HepG2 (cell line): ENCODE data around the gene PPP1R1B. TPM values are rescaled to one million over a fixed set of nuclear protein-coding genes. Genes with fewer than 3 reads are reported as not detected.
A peak's percentile ranks its signal among the peaks of the same experiment; 100 is the strongest.

Experiments
- BRCA1 ChIP-seq: sonication (generic); formaldehyde crosslinking; IDR thresholded peaks from 2 replicates; pipeline ENCODE4 v1.4.0; 2020; ENCODE audit warnings: missing genetic modification reagents
- GLI4 ChIP-seq: sonication (generic); formaldehyde crosslinking; IDR thresholded peaks from 2 replicates; pipeline ENCODE4 v1.5.1; 2020; ENCODE audit warnings: missing genetic modification reagents, mild to moderate bottlenecking, moderate library complexity, borderline replicate concordance
- SAP130 ChIP-seq: IDR thresholded peaks from 2 replicates; pipeline ENCODE4 v1.6.1; 2016; ENCODE audit warnings: low read depth
- polyA plus RNA-seq, 8 experiments: library from polyadenylated mRNA; depleted of rRNA in 3 of 8; stranded (reverse) in 7 of 8; unstranded in 1 of 8; fragments of >200 nt; fragmentation: Illumina TruSeq in 4 of 8; extraction: Trizol in 4 of 8; gene quantifications; 2 replicates each; pipeline versions ENCODE4 v1.2.1 to v1.2.3, GENCODE V29; 2011 to 2016; ENCODE audit warnings: low read depth in 4 of 8, missing spikeins in 1 of 8, mixed read lengths in 1 of 8; ENCODE audit not compliant: insufficient read depth in 1 of 8
- total RNA-seq, 5 experiments: library from RNA; depleted of rRNA; stranded (reverse); fragments of >200 nt; fragmentation: Illumina TruSeq; extraction: Trizol; gene quantifications; 2 replicates each; pipeline ENCODE4 v1.2.3, GENCODE V29; 2016; ENCODE audit warnings: low read depth in 1 of 5
- TF ChIP-seq, protein P1 (sequence below): sonication (generic); formaldehyde crosslinking; IDR thresholded peaks from 2 replicates; pipeline ENCODE4 v1.4.0; 2020; ENCODE audit warnings: missing genetic modification reagents
- TF ChIP-seq, protein P2 (sequence below), 2 experiments: fragments of 450-650 bp in 1 of 2; sonication (generic) in 1 of 2; formaldehyde crosslinking in 1 of 2; IDR thresholded peaks; 2 replicates each; pipeline versions ENCODE4 v1.6.1 to v1.8.0; 2016 to 2022; ENCODE audit warnings: antibody characterized with exemption in 1 of 2, mild to moderate bottlenecking in 1 of 2, missing genetic modification reagents in 1 of 2
- TF ChIP-seq, protein P3 (sequence below): fragments of 450-650 bp; IDR thresholded peaks from 2 replicates; pipeline ENCODE4 v1.6.1; 2017

The PPP1R1B gene
- total and polyA plus RNA-seq, 2 of the 13 experiments (the other 11 are each of a cell fraction or from before 2014, with no cell fraction given): 0.08 TPM; not detected in 1

DNA sequence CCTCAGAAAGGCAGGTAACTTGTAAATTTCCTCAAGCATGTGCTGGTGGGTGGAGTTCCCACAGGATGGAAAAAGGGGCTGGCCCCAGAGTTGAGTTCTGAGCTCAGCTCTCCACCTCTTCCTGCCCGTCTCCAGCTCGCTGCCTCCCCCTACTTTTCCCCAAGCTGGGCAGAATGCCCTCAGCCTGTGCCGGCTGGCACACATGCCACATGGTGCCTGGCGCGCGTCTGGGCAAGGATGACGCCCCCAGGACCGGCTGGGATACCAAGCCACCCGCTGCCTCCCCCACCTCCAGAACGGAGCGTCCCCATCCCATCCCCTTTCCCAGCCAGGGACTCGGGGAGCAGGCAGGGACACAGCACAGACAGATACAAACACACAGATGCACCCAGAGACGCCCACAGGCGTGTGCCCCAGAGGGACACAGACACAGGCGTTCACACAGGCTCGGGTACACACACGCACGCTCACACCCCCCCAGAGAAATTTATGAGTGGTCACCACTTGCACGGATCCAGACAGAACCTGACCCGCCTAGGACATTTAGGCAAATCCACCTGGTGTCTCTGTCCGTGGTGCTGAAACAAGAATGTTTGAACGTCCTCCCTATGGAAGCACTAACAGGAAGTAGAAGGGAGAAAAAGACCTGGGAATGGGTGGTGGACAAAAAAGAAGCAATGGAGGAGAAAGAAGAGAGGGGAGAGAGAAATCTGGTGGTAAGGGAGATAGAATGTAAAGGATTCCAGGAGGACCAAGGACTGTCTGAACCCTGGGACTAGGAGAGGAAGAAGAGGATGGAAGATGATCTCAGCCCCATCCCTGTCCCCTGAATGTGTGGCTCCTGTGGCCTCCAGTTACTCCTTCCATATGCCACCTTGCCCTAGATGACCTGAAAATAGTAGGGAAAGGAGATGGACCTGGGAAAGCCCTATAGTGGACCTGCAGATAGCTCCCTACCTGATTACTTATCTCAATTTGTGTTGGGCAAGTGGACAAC lies 34.5 kb upstream of the PPP1R1B start (continued):
- TF ChIP-seq, protein P1, sequence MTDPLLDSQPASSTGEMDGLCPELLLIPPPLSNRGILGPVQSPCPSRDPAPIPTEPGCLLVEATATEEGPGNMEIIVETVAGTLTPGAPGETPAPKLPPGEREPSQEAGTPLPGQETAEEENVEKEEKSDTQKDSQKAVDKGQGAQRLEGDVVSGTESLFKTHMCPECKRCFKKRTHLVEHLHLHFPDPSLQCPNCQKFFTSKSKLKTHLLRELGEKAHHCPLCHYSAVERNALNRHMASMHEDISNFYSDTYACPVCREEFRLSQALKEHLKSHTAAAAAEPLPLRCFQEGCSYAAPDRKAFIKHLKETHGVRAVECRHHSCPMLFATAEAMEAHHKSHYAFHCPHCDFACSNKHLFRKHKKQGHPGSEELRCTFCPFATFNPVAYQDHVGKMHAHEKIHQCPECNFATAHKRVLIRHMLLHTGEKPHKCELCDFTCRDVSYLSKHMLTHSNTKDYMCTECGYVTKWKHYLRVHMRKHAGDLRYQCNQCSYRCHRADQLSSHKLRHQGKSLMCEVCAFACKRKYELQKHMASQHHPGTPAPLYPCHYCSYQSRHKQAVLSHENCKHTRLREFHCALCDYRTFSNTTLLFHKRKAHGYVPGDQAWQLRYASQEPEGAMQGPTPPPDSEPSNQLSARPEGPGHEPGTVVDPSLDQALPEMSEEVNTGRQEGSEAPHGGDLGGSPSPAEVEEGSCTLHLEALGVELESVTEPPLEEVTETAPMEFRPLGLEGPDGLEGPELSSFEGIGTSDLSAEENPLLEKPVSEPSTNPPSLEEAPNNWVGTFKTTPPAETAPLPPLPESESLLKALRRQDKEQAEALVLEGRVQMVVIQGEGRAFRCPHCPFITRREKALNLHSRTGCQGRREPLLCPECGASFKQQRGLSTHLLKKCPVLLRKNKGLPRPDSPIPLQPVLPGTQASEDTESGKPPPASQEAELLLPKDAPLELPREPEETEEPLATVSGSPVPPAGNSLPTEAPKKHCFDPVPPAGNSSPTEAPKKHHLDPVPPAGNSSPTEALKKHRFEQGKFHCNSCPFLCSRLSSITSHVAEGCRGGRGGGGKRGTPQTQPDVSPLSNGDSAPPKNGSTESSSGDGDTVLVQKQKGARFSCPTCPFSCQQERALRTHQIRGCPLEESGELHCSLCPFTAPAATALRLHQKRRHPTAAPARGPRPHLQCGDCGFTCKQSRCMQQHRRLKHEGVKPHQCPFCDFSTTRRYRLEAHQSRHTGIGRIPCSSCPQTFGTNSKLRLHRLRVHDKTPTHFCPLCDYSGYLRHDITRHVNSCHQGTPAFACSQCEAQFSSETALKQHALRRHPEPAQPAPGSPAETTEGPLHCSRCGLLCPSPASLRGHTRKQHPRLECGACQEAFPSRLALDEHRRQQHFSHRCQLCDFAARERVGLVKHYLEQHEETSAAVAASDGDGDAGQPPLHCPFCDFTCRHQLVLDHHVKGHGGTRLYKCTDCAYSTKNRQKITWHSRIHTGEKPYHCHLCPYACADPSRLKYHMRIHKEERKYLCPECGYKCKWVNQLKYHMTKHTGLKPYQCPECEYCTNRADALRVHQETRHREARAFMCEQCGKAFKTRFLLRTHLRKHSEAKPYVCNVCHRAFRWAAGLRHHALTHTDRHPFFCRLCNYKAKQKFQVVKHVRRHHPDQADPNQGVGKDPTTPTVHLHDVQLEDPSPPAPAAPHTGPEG (CRISPR knock-in tag): peak; percentile 77; the same call in 1 of the 2 replicates
- TF ChIP-seq, protein P2, sequence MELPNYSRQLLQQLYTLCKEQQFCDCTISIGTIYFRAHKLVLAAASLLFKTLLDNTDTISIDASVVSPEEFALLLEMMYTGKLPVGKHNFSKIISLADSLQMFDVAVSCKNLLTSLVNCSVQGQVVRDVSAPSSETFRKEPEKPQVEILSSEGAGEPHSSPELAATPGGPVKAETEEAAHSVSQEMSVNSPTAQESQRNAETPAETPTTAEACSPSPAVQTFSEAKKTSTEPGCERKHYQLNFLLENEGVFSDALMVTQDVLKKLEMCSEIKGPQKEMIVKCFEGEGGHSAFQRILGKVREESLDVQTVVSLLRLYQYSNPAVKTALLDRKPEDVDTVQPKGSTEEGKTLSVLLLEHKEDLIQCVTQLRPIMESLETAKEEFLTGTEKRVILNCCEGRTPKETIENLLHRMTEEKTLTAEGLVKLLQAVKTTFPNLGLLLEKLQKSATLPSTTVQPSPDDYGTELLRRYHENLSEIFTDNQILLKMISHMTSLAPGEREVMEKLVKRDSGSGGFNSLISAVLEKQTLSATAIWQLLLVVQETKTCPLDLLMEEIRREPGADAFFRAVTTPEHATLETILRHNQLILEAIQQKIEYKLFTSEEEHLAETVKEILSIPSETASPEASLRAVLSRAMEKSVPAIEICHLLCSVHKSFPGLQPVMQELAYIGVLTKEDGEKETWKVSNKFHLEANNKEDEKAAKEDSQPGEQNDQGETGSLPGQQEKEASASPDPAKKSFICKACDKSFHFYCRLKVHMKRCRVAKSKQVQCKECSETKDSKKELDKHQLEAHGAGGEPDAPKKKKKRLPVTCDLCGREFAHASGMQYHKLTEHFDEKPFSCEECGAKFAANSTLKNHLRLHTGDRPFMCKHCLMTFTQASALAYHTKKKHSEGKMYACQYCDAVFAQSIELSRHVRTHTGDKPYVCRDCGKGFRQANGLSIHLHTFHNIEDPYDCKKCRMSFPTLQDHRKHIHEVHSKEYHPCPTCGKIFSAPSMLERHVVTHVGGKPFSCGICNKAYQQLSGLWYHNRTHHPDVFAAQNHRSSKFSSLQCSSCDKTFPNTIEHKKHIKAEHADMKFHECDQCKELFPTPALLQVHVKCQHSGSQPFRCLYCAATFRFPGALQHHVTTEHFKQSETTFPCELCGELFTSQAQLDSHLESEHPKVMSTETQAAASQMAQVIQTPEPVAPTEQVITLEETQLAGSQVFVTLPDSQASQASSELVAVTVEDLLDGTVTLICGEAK (IDR thresholded peaks at IDR 0.05): no peak
- TF ChIP-seq, protein P2 (CRISPR knock-in tag; IDR thresholded peaks at IDR 0.05): no peak
- TF ChIP-seq, protein P3, sequence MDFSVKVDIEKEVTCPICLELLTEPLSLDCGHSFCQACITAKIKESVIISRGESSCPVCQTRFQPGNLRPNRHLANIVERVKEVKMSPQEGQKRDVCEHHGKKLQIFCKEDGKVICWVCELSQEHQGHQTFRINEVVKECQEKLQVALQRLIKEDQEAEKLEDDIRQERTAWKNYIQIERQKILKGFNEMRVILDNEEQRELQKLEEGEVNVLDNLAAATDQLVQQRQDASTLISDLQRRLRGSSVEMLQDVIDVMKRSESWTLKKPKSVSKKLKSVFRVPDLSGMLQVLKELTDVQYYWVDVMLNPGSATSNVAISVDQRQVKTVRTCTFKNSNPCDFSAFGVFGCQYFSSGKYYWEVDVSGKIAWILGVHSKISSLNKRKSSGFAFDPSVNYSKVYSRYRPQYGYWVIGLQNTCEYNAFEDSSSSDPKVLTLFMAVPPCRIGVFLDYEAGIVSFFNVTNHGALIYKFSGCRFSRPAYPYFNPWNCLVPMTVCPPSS: no peak
- TF ChIP-seq BRCA1 (CRISPR knock-in tag) (0 out of 2 replicates have a peak, but pooled peaks have one; percentile 51), SAP130 (peak; percentile 68), GLI4 (peak; percentile 51; the same call in 1 of the 2 replicates)
